DND-41 (cell line): ENCODE measurements around the gene ABCF2.

Experiments
- ATAC-seq: fragments of 200-7000 bp; cut with Tn5 transposase; 3 replicates; pipeline ENCODE4 v1.9.1; 2021; ENCODE audit warnings: low read depth; ENCODE audit not compliant: insufficient read depth
- DNase-seq: peaks from one replicate; pipeline ENCODE4 v3.0.0-alpha.2; 2020
- H2AFZ ChIP-seq: 2 replicates; pipeline ENCODE4 v1.6.0; 2012; ENCODE audit warnings: low read depth, low read length
- H3K27ac ChIP-seq: 2 replicates; pipeline ENCODE4 v1.5.1; 2012; ENCODE audit warnings: low read length, inconsistent platforms
- H3K27me3 ChIP-seq: fragments of 200-600 bp; sonication (generic); 2 replicates; pipeline ENCODE4 v1.6.0; 2012; ENCODE audit warnings: low read length, mild to moderate bottlenecking, inconsistent platforms; ENCODE audit not compliant: insufficient read depth, poor library complexity
- H3K36me3 ChIP-seq: 2 replicates; pipeline ENCODE4 v1.5.1; 2012; ENCODE audit warnings: low read length, inconsistent platforms; ENCODE audit not compliant: insufficient read depth
- H3K4me1 ChIP-seq: 2 replicates; pipeline ENCODE4 v1.5.1; 2012; ENCODE audit warnings: mild to moderate bottlenecking, low read length; ENCODE audit not compliant: insufficient read depth
- H3K4me2 ChIP-seq: 2 replicates; pipeline ENCODE4 v1.6.0; 2012; ENCODE audit warnings: mild to moderate bottlenecking, moderate library complexity, low read length, inconsistent platforms; ENCODE audit not compliant: insufficient read depth
- H3K4me3 ChIP-seq, 2 experiments: fragments of 200-600 bp in 1 of 2; shearing (Covaris generic) in 1 of 2; 2 replicates each; pipeline ENCODE4 v1.5.1; 2012 to 2016; ENCODE audit warnings: inconsistent platforms in 2 of 2, low read length in 2 of 2, mild to moderate bottlenecking in 2 of 2, low read depth in 1 of 2, moderate library complexity in 1 of 2
- H3K79me2 ChIP-seq: 2 replicates; pipeline ENCODE4 v1.6.0; 2012; ENCODE audit warnings: low read length, inconsistent platforms; ENCODE audit not compliant: insufficient read depth
- H3K9ac ChIP-seq: 2 replicates; pipeline ENCODE4 v1.6.0; 2012; ENCODE audit warnings: low read depth, mild to moderate bottlenecking, inconsistent platforms, low read length, moderate library complexity
- H3K9me3 ChIP-seq: 2 replicates; pipeline ENCODE4 v1.5.1; 2012; ENCODE audit warnings: low read length, moderate library complexity, mild to moderate bottlenecking, inconsistent platforms; ENCODE audit not compliant: insufficient read depth, severe bottlenecking
- H4K20me1 ChIP-seq: 2 replicates; pipeline ENCODE4 v1.6.0; 2012; ENCODE audit warnings: low read length; ENCODE audit not compliant: insufficient read depth
- EZH2 ChIP-seq: IDR thresholded peaks from 3 replicates; pipeline ENCODE4 v1.6.1; 2012; ENCODE audit warnings: borderline replicate concordance, low read depth, mild to moderate bottlenecking, moderate library complexity, low read length, inconsistent platforms; ENCODE audit not compliant: severe bottlenecking
- TF ChIP-seq, protein P1 (sequence below): IDR thresholded peaks from 2 replicates; pipeline ENCODE4 v1.5.1; 2012; ENCODE audit warnings: borderline replicate concordance, low read length, moderate library complexity, mild to moderate bottlenecking; ENCODE audit not compliant: poor library complexity, severe bottlenecking; ENCODE audit errors: extremely low read depth

Gene ABCF2

GRCh38 chr7:151271699-151272355, 44.8 kb upstream of the ABCF2 start:
- Histone ChIP-seq H3K4me1 (peaks cover 23% of the 10 kb centered on the region), H3K4me3 (no peak overlapping the region), H3K4me2 (peak overlapping the region; percentile 14; the same call in 1 of the 2 replicates), H3K9me3 (no peaks in the 10 kb centered on the region), H3K27me3 (peaks cover 7% of the 10 kb centered on the region), H3K27ac (peak overlapping the region; percentile 43), H3K79me2 (no peaks in the 10 kb centered on the region), H2AFZ (peak overlapping the region; percentile 80), H3K36me3 (no peaks in the 10 kb centered on the region), H4K20me1 (no peaks in the 10 kb centered on the region), H3K9ac (no peak overlapping the region)
- TF ChIP-seq, protein P1, sequence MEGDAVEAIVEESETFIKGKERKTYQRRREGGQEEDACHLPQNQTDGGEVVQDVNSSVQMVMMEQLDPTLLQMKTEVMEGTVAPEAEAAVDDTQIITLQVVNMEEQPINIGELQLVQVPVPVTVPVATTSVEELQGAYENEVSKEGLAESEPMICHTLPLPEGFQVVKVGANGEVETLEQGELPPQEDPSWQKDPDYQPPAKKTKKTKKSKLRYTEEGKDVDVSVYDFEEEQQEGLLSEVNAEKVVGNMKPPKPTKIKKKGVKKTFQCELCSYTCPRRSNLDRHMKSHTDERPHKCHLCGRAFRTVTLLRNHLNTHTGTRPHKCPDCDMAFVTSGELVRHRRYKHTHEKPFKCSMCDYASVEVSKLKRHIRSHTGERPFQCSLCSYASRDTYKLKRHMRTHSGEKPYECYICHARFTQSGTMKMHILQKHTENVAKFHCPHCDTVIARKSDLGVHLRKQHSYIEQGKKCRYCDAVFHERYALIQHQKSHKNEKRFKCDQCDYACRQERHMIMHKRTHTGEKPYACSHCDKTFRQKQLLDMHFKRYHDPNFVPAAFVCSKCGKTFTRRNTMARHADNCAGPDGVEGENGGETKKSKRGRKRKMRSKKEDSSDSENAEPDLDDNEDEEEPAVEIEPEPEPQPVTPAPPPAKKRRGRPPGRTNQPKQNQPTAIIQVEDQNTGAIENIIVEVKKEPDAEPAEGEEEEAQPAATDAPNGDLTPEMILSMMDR: no peak
- TF ChIP-seq EZH2: no peak
- ATAC-seq (peak; percentile 71), DNase-seq (peak; percentile 52)

GRCh38 chr7:151269511-151269910, 42.5 kb upstream of the ABCF2 start:
- no peak for DNase-seq
- ATAC-seq: no peak
- Histone ChIP-seq H2AFZ (no peak overlapping the region), H3K4me2 (no peak overlapping the region), H3K79me2 (no peaks in the 10 kb centered on the region), H3K4me1 (peaks cover 19% of the 10 kb centered on the region), H3K4me3 (no peak overlapping the region), H3K27ac (no peak overlapping the region), H3K27me3 (no peaks in the 10 kb centered on the region), H3K9ac (no peak overlapping the region), H4K20me1 (no peaks in the 10 kb centered on the region), H3K9me3 (no peaks in the 10 kb centered on the region), H3K36me3 (no peaks in the 10 kb centered on the region)
- TF ChIP-seq, protein P1: no peak
- no peak for TF ChIP-seq EZH2

DNA sequence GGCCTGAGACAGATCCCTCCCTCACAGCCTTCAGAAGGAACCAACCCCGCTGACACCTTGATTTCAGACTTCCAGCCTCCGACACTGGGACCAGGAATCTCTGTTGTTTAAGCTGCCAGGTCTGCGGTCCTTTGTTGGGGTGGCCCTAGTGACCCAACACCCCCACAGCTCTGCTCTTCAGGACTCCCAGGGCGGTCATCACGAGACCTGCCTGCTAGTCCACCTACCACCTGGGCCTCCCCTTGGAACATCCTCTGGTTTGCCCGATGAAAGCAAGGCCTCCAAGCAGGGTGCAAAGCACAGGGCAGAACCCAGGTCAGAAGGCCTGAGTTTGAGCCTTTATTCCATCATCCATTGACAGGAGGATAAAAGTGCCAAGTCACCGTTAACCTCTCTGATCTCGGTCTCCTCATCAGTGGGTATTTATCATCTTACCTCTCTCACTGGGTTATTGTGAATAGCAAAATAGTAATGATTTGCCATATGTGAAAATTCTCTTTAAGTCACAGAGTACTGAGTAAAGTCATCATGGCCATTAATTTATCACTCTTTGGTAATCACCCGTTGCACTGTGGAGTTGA, 38.4 kb upstream of the ABCF2 start:
- Histone ChIP-seq H3K27me3 (peaks cover 18% of the 10 kb centered on the region), H3K4me3 (no peak overlapping the region), H2AFZ (no peak overlapping the region), H3K4me1 (no peaks in the 10 kb centered on the region), H4K20me1 (no peaks in the 10 kb centered on the region), H3K9me3 (no peaks in the 10 kb centered on the region), H3K36me3 (no peaks in the 10 kb centered on the region), H3K79me2 (no peaks in the 10 kb centered on the region), H3K27ac (no peak overlapping the region), H3K4me2 (no peak overlapping the region), H3K9ac (no peak overlapping the region)
- TF ChIP-seq EZH2: no peak
- TF ChIP-seq, protein P1: no peak
- no peak for ATAC-seq
- no peak for DNase-seq

DNA sequence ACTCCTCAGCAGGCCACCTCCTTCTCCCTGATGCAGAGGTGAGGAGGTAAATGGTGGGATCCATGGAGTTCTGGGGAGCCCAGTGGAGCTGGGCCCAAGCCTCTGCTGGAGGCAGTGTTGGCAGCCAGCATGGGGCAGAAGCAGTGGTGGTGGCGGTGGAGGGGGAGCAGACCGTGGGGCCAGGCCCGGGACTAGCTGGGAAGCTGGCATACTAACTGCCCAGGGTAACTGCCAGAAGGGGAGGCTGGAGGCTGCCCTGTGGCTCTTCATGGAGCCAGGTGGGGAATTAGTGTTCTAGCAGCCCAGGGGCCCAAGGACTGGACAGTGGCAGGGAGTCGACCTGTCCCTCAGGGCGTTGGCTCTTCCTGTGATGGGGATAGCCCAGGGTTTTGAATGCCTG, 37.6 kb upstream of the ABCF2 start:
- no peaks in the 10 kb centered on the region for H3K9me3 ChIP-seq
- no peaks in the 10 kb centered on the region for H4K20me1 ChIP-seq
- no peak overlapping the region for H3K9ac ChIP-seq
- DNase-seq (no peak), ATAC-seq (no peak)
- H3K4me1 ChIP-seq: no peaks in the 10 kb centered on the region
- TF ChIP-seq, protein P1: no peak
- TF ChIP-seq EZH2: no peak
- no peaks in the 10 kb centered on the region for H3K79me2 ChIP-seq
- H2AFZ ChIP-seq: no peak overlapping the region
- peaks cover 20% of the 10 kb centered on the region for H3K27me3 ChIP-seq
- no peaks in the 10 kb centered on the region for H3K36me3 ChIP-seq
- no peak overlapping the region for H3K4me3 ChIP-seq
- no peak overlapping the region for H3K4me2 ChIP-seq
- no peak overlapping the region for H3K27ac ChIP-seq
